H1 (cell line): ENCODE results near the gene S100G.

ENCODE experiments used
- CHD2 ChIP-seq: IDR thresholded peaks from 2 replicates; pipeline ENCODE4 v1.6.1; 2012; ENCODE audit warnings: low read length, improper control_type of control experiment
- CREB1 ChIP-seq: IDR thresholded peaks from 2 replicates; pipeline ENCODE4 v1.6.1; 2012; ENCODE audit warnings: inconsistent platforms
- CTCF ChIP-seq, 3 experiments: IDR thresholded peaks; 1 replicate in 2 of 3; 2 replicates in 1 of 3; pipeline versions ENCODE4 v1.5.1 to v1.6.1; 2011; ENCODE audit warnings: low read length in 3 of 3, mild to moderate bottlenecking in 3 of 3, inconsistent platforms in 2 of 3, low read depth in 1 of 3, moderate library complexity in 1 of 3; ENCODE audit not compliant: insufficient read depth in 1 of 3; ENCODE audit errors: control extremely low read depth in 1 of 3
- POLR2AphosphoS5 ChIP-seq: IDR thresholded peaks from 2 replicates; pipeline ENCODE4 v1.6.1; 2011; ENCODE audit warnings: low read depth, low read length
- RAD21 ChIP-seq, 2 experiments: IDR thresholded peaks in 1 of 2; conservative IDR thresholded peaks in 1 of 2; 2 replicates each; pipeline ENCODE4 v1.6.1; 2011; ENCODE audit warnings: low read depth in 2 of 2, low read length in 2 of 2, improper control_type of control experiment in 1 of 2, inconsistent platforms in 1 of 2, mild to moderate bottlenecking in 1 of 2, moderate library complexity in 1 of 2

- TF ChIP-seq CREB1 (no peak), CTCF (IDR thresholded peaks at IDR 0.05; ENCODE audit: control extremely low read depth in 1 of 3, insufficient read depth in 1 of 3, low read depth in 1 of 3, low read length in 3 of 3) (no peak), POLR2AphosphoS5 (no peak), RAD21 (IDR thresholded peaks at IDR 0.05 in 1 of 2, conservative IDR thresholded peaks at IDR 0.05 in 1 of 2; ENCODE audit: low read depth in 2 of 2, low read length in 2 of 2) (no peak), CHD2 (no peak)
Observed at GRCh38 chrX:16658284-16658683, 8.3 kb downstream of the S100G start.
